ENCODE results near the gene VPS13D. TPM values are rescaled to one million over a fixed set of nuclear protein-coding genes. Genes with fewer than 3 reads are reported as not detected.
"Not testable (repeated sequence)": the region's sequence is repeated elsewhere in the genome, so short reads cannot be mapped to it uniquely, and the experiment has no call there.

Gene VPS13D
- total and polyA plus RNA-seq, 3 donors from 2014 or later, result 51.9 to 125 (median 86.8) TPM

- H3K9me3 ChIP-seq, result no peaks in the 10 kb centered on the region
- H3K36me3 ChIP-seq (ENCODE audit: low read depth, missing control alignments), result no peaks in the 10 kb centered on the region
- no peak for TF ChIP-seq CTCF (IDR thresholded peaks at IDR 0.05)
- no peak for TF ChIP-seq POLR2A (IDR thresholded peaks at IDR 0.05)
- no peak for DNase-seq
- H3K27me3 ChIP-seq, result no peaks in the 10 kb centered on the region
- intact Hi-C loops (cut with DNase I; ENCODE audit: low total_unique reads), result no loop called here
- H3K4me1 ChIP-seq, result peaks cover 67% of the 10 kb centered on the region
- peak overlapping the region in 1 of 2 donors; percentile 77 for H3K27ac ChIP-seq
- H3K4me3 ChIP-seq, result no peak overlapping the region
Measured at GRCh38 chr1:12452262-12452661, 222.4 kb downstream of the VPS13D start.

GRCh38 chr1:12453400-12454343, 223.8 kb downstream of the VPS13D start:
- no peak for DNase-seq
- TF ChIP-seq CTCF (IDR thresholded peaks at IDR 0.05) (no peak), POLR2A (IDR thresholded peaks at IDR 0.05) (no peak)
- no peak overlapping the region for H3K4me3 ChIP-seq
- peak overlapping the region in 1 of 2 donors; percentile 77 for H3K27ac ChIP-seq
- peaks cover 53% of the 10 kb centered on the region for H3K4me1 ChIP-seq
- 55 to 61% methylated on average over 13 of the region's 13 CpGs for WGBS, 2 donors
- H3K27me3 ChIP-seq, result no peaks in the 10 kb centered on the region
- H3K36me3 ChIP-seq (ENCODE audit: low read depth, missing control alignments), result no peaks in the 10 kb centered on the region
- intact Hi-C loops (cut with DNase I; ENCODE audit: low total_unique reads), result no loop called here
- H3K9me3 ChIP-seq, result no peaks in the 10 kb centered on the region

DNA sequence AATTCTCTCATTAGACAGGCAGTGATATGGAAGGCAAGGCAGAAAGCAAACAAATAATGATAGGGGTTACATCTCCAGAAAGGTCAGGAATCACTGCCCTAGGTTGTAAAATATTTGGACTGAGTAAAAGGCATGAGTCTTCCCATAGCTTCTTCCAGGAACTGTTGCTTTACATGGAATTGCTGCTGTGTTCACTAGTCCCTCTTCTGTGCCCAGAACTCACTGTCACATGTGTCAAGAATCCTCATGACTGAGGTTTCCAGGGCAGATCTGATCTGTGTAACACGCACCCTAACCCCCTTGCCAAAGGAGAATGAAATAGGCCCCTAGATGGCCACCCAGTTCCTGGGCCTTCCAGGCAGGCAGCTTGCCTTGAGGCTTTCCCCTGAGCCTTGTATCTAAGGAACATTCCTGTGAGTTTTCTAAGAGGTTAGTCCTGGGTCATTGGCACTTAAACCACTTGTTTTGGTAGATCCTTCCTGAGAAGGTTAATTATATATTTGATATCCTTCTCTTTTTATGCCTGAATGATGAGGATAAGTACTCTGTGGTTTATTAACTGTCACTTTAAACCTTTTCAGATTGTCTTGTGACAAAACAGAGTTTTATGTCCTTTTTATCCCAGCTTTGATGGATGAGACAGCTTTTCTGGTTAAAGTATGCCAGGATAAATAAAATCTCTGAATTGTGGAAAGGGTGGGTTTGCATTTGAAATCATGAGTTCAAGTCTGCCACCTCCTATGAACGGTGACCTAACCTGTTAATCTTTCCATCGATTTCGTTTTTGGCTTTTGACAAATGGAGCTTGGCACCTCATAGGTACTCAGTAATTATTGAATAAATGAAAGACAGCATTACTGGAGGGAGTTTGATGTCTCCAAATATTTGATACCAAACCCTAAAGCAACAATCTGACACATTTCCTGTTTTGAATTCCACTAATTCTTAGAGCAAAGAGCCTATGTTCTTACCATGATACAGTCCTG, 224.9 kb downstream of the VPS13D start:
- no peak overlapping the region for H3K4me3 ChIP-seq
- intact Hi-C loops (cut with DNase I; ENCODE audit: low total_unique reads), result no loop called here
- no peak for TF ChIP-seq CTCF (IDR thresholded peaks at IDR 0.05)
- TF ChIP-seq POLR2A (IDR thresholded peaks at IDR 0.05), result no peak
- no peaks in the 10 kb centered on the region for H3K9me3 ChIP-seq
- H3K27ac ChIP-seq, result peak overlapping the region in 1 of 2 donors; percentile 67
- 61 to 72% methylated on average over 4 of the region's 4 CpGs for WGBS, 2 donors
- no peaks in the 10 kb centered on the region for H3K36me3 ChIP-seq (ENCODE audit: low read depth, missing control alignments)
- no peaks in the 10 kb centered on the region for H3K27me3 ChIP-seq
- no peak for DNase-seq
- H3K4me1 ChIP-seq, result peaks cover 44% of the 10 kb centered on the region

DNA sequence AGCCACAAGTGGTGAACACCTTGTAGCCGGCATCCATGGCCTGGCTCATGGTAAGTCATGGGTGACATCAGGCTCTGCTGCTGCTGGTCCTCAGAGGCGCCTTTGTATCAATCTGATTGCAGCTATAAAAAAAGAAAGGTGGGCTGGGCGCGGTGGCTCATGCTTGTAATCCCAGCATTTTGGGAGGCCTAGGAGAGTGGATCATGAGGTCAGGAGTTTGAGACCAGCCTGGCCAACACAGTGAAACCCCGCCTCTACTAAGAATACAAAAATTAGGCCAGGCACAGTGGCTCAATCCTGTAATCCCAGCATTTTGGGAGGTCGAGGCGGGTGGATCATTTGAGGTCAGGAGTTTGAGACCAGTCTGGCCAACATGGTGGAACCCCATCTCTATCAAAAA, 226.3 kb downstream of the VPS13D start:
- intact Hi-C loops (cut with DNase I; ENCODE audit: low total_unique reads); H3K27me3 ChIP-seq; H3K27ac ChIP-seq; H3K36me3 ChIP-seq (ENCODE audit: low read depth, missing control alignments); H3K4me3 ChIP-seq; H3K9me3 ChIP-seq; DNase-seq: not testable (repeated sequence)
- peaks cover 42% of the 10 kb centered on the region for H3K4me1 ChIP-seq
- WGBS, 2 donors, result 91 to 96% methylated on average over 7 of the region's 7 CpGs

DNA sequence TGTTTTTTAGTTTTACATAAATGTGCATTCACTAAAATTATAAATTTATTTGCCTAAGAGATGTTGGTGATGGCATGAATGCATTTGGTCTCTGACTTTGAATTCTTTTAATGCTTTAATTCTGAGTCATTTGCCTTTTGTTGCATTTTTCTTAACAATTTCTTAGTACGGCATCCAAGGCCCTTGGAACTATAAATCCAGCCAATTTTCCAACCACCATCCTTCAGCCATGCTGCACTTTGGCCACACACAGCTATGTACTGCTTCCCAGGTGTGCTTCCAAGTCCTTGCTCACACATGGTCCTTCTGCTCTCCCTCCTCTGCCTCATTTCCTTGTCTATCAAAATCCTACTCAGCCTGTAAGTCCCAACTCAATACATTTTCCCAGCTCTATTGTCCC, 227.1 kb downstream of the VPS13D start:
- Histone ChIP-seq H3K27ac (no peak overlapping the region), H3K36me3 (ENCODE audit: low read depth, missing control alignments) (no peaks in the 10 kb centered on the region), H3K9me3 (no peaks in the 10 kb centered on the region), H3K4me1 (peaks cover 34% of the 10 kb centered on the region), H3K27me3 (no peaks in the 10 kb centered on the region), H3K4me3 (no peak overlapping the region)
- intact Hi-C loops (cut with DNase I; ENCODE audit: low total_unique reads), result no loop called here
- DNase-seq, result no peak
- TF ChIP-seq POLR2A (IDR thresholded peaks at IDR 0.05), result no peak
- no peak for TF ChIP-seq CTCF (IDR thresholded peaks at IDR 0.05)
- 36 to 43% methylated on average over 1 of the region's 1 CpG for WGBS, 2 donors

Data from testis (tissue), 3 donors.